BJ (cell line): Measurements from ENCODE around the gene SAMD14. TPM values are rescaled to one million over a fixed set of nuclear protein-coding genes. Genes with fewer than 3 reads are reported as not detected.

ENCODE experiments used
- CTCF ChIA-PET: fragments of 350-600 bp; formaldehyde crosslinking; extraction: SDS; loops from one replicate; lab custom pipeline; 2021; ENCODE audit warnings: antibody characterized with exemption, inconsistent platforms; lab: Yijun Ruan, JAX
- POLR2A ChIA-PET: fragments of 300-600 bp; sonication (Branson Sonifier 250); formaldehyde crosslinking; extraction: SDS; loops from one replicate; lab custom pipeline; 2021; ENCODE audit warnings: antibody characterized with exemption; lab: Charles Lee
- DNase-seq: peaks from one replicate; pipeline ENCODE4 v3.0.0-alpha.2; 2011; ENCODE audit warnings: low read depth
- H3K27me3 ChIP-seq: 2 replicates; pipeline ENCODE4 v1.6.0; 2011; ENCODE audit warnings: low read length; ENCODE audit not compliant: control insufficient read depth, insufficient read depth
- H3K36me3 ChIP-seq: 2 replicates; pipeline ENCODE4 v1.5.1; 2011; ENCODE audit warnings: low read length; ENCODE audit not compliant: control insufficient read depth, insufficient read depth
- H3K4me3 ChIP-seq: 2 replicates; pipeline ENCODE4 v1.5.1; 2011; ENCODE audit warnings: low read depth, mild to moderate bottlenecking, control low read depth, low read length
- CTCF ChIP-seq: IDR thresholded peaks from 2 replicates; pipeline ENCODE4 v1.5.1; 2011; ENCODE audit warnings: low read depth, mild to moderate bottlenecking, control low read depth, inconsistent platforms, low read length, moderate library complexity; ENCODE audit not compliant: insufficient read depth
- polyA plus RNA-seq: library from polyadenylated mRNA; depleted of rRNA; stranded (reverse); fragments of >200 nt; gene quantifications from 2 replicates; pipeline ENCODE4 v1.2.3, GENCODE V29; 2011

SAMD14 gene
- polyA plus RNA-seq, 1 experiment = 5.3 TPM

- POLR2A ChIA-PET = no interaction called here
- TF ChIP-seq CTCF = no peak
- DNase-seq = no peak
These were observed 18.0 kb downstream of the SAMD14 start for GRCh38 chr17:50111673-50112655.

DNA sequence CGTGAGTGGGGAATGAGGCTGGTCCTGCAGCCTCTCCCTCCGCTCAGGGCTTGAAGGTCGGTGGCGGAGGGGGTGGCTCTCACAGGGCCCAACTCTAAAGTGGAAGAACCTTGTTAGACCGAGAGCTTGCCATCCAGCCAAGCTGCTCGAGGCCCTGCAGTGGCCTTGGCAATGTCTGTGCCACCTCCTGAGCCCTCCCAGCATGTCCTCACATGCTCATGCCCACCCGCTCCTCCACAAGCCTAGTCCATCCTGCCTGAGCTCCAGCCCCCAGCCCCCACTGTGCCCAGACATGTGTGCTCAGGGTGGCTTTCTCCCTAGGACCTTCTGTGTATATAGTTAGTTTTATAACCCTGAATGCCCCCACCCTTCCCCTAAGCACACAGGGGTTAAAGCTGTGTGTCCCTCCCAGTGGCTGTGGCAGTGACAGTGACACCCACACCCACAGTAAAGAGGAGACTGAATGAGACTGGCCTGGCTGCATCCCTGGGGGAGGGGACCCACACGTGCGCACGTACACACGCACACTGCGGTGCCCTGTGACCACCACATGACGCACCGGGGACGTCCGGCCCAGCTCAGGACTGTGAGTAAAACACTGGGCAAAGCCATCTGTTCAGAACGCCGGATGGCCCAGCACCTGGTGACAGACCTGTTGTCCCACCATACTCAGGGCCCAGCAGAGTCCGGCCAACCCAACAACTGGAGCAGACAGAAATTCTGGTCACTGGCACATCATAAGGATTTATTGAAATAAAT, 19.2 kb downstream of the SAMD14 start:
- H3K36me3 ChIP-seq = peaks cover 19% of the 10 kb centered on the region
- TF ChIP-seq CTCF = no peak
- CTCF ChIA-PET = interaction anchor here (1.0 to 9.0 kb wide), 7 partner anchors 10 to 186 kb away, joined by 4 to 53 read pairs (median 9); no protein-coding TSS in a partner anchor
- POLR2A ChIA-PET = no interaction called here
- H3K27me3 ChIP-seq = no peaks in the 10 kb centered on the region
- no peak for DNase-seq
- no peak overlapping the region for H3K4me3 ChIP-seq

More at GRCh38 chr17:50111673-50112655, 18.0 kb downstream of the SAMD14 start:
- no peak overlapping the region for H3K4me3 ChIP-seq
- no peaks in the 10 kb centered on the region for H3K27me3 ChIP-seq
- CTCF ChIA-PET = interaction anchor here (0.8 to 9.0 kb wide), 13 partner anchors 8 to 185 kb away, joined by 3 to 53 read pairs (median 4); no protein-coding TSS in a partner anchor
- H3K36me3 ChIP-seq = peaks cover 12% of the 10 kb centered on the region

DNA sequence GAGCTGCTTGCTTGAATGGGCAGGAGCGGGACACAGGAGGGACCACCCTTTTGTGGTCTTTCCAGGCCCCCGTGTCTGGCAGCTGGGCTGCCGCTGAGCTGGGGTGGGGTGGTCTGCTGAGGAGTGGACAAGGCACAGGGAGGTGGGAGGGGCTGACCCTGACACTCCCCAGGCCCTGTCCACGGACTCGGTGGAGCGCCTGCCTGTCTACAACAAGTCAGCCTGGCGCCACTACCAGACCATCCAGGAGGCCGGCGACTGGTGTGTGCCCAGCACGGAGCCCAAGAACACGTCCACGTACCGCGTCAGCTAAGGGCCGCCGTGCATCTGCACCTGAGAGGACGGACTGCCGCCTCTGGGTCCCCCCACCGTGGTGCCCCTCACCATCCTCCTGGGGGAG, 20.2 kb downstream of the SAMD14 start:
- H3K4me3 ChIP-seq = no peak overlapping the region
- no peak for TF ChIP-seq CTCF
- ChIA-PET POLR2A (no interaction called here), CTCF (interaction anchor here (1.1 to 1.7 kb wide), 3 partner anchors 10 to 111 kb away, joined by 3 to 5 read pairs (median 3); partner anchors contain the start of gene PDK2)
- H3K36me3 ChIP-seq = peaks cover 24% of the 10 kb centered on the region
- no peak for DNase-seq
- H3K27me3 ChIP-seq = no peaks in the 10 kb centered on the region

DNA sequence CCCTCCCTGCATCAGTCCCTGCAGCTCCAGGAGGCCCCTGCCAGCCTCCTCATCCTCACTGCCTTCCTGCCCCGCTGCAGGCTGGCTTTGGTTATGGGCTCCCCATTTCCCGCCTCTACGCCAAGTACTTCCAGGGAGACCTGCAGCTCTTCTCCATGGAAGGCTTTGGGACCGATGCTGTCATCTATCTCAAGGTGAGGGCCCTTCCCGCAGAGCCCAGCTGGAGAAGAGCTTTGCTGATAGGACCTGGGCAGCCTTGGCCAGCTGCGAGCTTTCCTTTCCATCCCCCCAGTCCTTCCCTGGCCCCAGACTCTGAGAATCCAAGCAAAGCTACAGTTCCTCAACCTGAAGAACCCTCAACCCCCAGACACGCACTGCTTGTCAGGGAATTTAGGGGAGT, 20.8 kb downstream of the SAMD14 start:
- no peak overlapping the region for H3K4me3 ChIP-seq
- ChIA-PET POLR2A (no interaction called here), CTCF (interaction anchor here (1.1 to 2.1 kb wide), 4 partner anchors 8 to 111 kb away, joined by 3 to 8 read pairs (median 4); partner anchors contain the start of gene PDK2)
- H3K27me3 ChIP-seq = no peaks in the 10 kb centered on the region
- H3K36me3 ChIP-seq = peaks cover 24% of the 10 kb centered on the region
- no peak for DNase-seq
- TF ChIP-seq CTCF = no peak

GRCh38 chr17:50108556-50108955, 21.4 kb downstream of the SAMD14 start:
- DNase-seq = no peak
- POLR2A ChIA-PET = no interaction called here
- no peak overlapping the region for H3K4me3 ChIP-seq
- CTCF ChIA-PET = interaction anchor here (0.9 to 2.1 kb wide), 7 partner anchors 8 to 189 kb away, joined by 3 to 8 read pairs (median 4); no protein-coding TSS in a partner anchor
- H3K27me3 ChIP-seq = no peaks in the 10 kb centered on the region
- no peak for TF ChIP-seq CTCF
- H3K36me3 ChIP-seq = peaks cover 22% of the 10 kb centered on the region
